ENCODE data around the gene NKX6-2. TPM values are rescaled to one million over a fixed set of nuclear protein-coding genes. Genes with fewer than 3 reads are reported as not detected.

Gene NKX6-2
- polyA plus RNA-seq, 1 donor (not counting 4 experiments of a cell fraction or from before 2014, with no cell fraction given): not detected

GRCh38 chr10:132784866-132785722, 853 bp downstream of the NKX6-2 start:
- no peak overlapping the region for H2AFZ ChIP-seq (ENCODE audit: control insufficient read depth, low read length)
- no peaks in the 10 kb centered on the region for H4K20me1 ChIP-seq (ENCODE audit: control insufficient read depth, extremely low read depth, insufficient read depth, low read length)

GRCh38 chr10:132783940-132784865, 1.7 kb downstream of the NKX6-2 start:
- H3K9me1 ChIP-seq (ENCODE audit: control insufficient read depth, extremely low read depth, insufficient read depth, low read length): no peaks in the 10 kb centered on the region
- no peaks in the 10 kb centered on the region for H4K20me1 ChIP-seq (ENCODE audit: control insufficient read depth, extremely low read depth, insufficient read depth, low read length)
- H3K36me3 ChIP-seq (ENCODE audit: control insufficient read depth in 2 of 2, extremely low read depth in 1 of 2, insufficient read depth in 2 of 2, low read length in 2 of 2): no peaks in the 10 kb centered on the region
- no peak for TF ChIP-seq CTCF (optimal IDR thresholded peaks at IDR 0.05 in 1 of 3, IDR thresholded peaks at IDR 0.05 in 1 of 3, conservative IDR thresholded peaks at IDR 0.05 in 1 of 3; ENCODE audit: extremely low read depth in 1 of 3, insufficient read depth in 2 of 3, low read length in 3 of 3)
- peak; percentile 61 for TF ChIP-seq EZH2 (IDR thresholded peaks at IDR 0.05; ENCODE audit: low read length)
- H3K9ac ChIP-seq (ENCODE audit: control insufficient read depth, extremely low read depth, insufficient read depth, low read length): no peak overlapping the region
- H3K27me3 ChIP-seq (ENCODE audit: control insufficient read depth, extremely low read depth, insufficient read depth, low read length): peaks cover 47% of the 10 kb centered on the region
- DNase-seq (ENCODE audit: low read depth, low spot score) (no peak), FAIRE-seq (no peak)
- no peaks in the 10 kb centered on the region for H3K9me3 ChIP-seq (ENCODE audit: control insufficient read depth, low read depth, low read length)
- H2AFZ ChIP-seq (ENCODE audit: control insufficient read depth, low read length): no peak overlapping the region
- no peak overlapping the region for H3K27ac ChIP-seq (ENCODE audit: control insufficient read depth, insufficient read depth, low read length)
- no peaks in the 10 kb centered on the region for H3K4me1 ChIP-seq (ENCODE audit: control insufficient read depth, extremely low read depth, insufficient read depth, low read length)
- H3K4me2 ChIP-seq (ENCODE audit: control insufficient read depth, extremely low read depth, insufficient read depth, low read depth, low read length): no peak overlapping the region
- dilution Hi-C loops (cut with MboI; ENCODE audit: extremely low pct_ligation_motif_present, low sequenced_read_pairs): no loop called here
- H3K79me2 ChIP-seq (ENCODE audit: control insufficient read depth, insufficient read depth, low read length): no peaks in the 10 kb centered on the region
- no peak overlapping the region for H3K4me3 ChIP-seq (ENCODE audit: control insufficient read depth in 2 of 3, extremely low read depth in 1 of 3, insufficient read depth in 2 of 3, low read depth in 1 of 3, low read length in 3 of 3)

More at GRCh38 chr10:132784866-132785722, 853 bp downstream of the NKX6-2 start:
- dilution Hi-C loops (cut with MboI; ENCODE audit: extremely low pct_ligation_motif_present, low sequenced_read_pairs): no loop called here
- no peak overlapping the region for H3K27ac ChIP-seq (ENCODE audit: control insufficient read depth, insufficient read depth, low read length)
- no peaks in the 10 kb centered on the region for H3K36me3 ChIP-seq (ENCODE audit: control insufficient read depth in 2 of 2, extremely low read depth in 1 of 2, insufficient read depth in 2 of 2, low read length in 2 of 2)
- H3K4me2 ChIP-seq (ENCODE audit: control insufficient read depth, extremely low read depth, insufficient read depth, low read depth, low read length): no peak overlapping the region
- TF ChIP-seq EZH2 (IDR thresholded peaks at IDR 0.05; ENCODE audit: low read length) (peak; percentile 35), CTCF (optimal IDR thresholded peaks at IDR 0.05 in 1 of 3, IDR thresholded peaks at IDR 0.05 in 1 of 3, conservative IDR thresholded peaks at IDR 0.05 in 1 of 3; ENCODE audit: extremely low read depth in 1 of 3, insufficient read depth in 2 of 3, low read length in 3 of 3) (no peak)
- H3K79me2 ChIP-seq (ENCODE audit: control insufficient read depth, insufficient read depth, low read length): no peaks in the 10 kb centered on the region
- H3K4me1 ChIP-seq (ENCODE audit: control insufficient read depth, extremely low read depth, insufficient read depth, low read length): no peaks in the 10 kb centered on the region
- H3K9me3 ChIP-seq (ENCODE audit: control insufficient read depth, low read depth, low read length): no peaks in the 10 kb centered on the region
- DNase-seq (ENCODE audit: low read depth, low spot score) (no peak), FAIRE-seq (no peak)
- peaks cover 55% of the 10 kb centered on the region for H3K27me3 ChIP-seq (ENCODE audit: control insufficient read depth, extremely low read depth, insufficient read depth, low read length)
- no peaks in the 10 kb centered on the region for H3K9me1 ChIP-seq (ENCODE audit: control insufficient read depth, extremely low read depth, insufficient read depth, low read length)
- no peak overlapping the region for H3K4me3 ChIP-seq (ENCODE audit: control insufficient read depth in 2 of 3, extremely low read depth in 1 of 3, insufficient read depth in 2 of 3, low read depth in 1 of 3, low read length in 3 of 3)
- H3K9ac ChIP-seq (ENCODE audit: control insufficient read depth, extremely low read depth, insufficient read depth, low read length): no peak overlapping the region
